ENCODE measurements around the gene AKAP8L. TPM values are rescaled to one million over a fixed set of nuclear protein-coding genes. Genes with fewer than 3 reads are reported as not detected.
A peak's percentile ranks its signal among the peaks of the same experiment; 100 is the strongest.

Gene AKAP8L
- total and polyA plus RNA-seq, 2 donors (not counting 1 experiment from before 2014, with no cell fraction given) = 18.0 to 87.0 TPM

DNA sequence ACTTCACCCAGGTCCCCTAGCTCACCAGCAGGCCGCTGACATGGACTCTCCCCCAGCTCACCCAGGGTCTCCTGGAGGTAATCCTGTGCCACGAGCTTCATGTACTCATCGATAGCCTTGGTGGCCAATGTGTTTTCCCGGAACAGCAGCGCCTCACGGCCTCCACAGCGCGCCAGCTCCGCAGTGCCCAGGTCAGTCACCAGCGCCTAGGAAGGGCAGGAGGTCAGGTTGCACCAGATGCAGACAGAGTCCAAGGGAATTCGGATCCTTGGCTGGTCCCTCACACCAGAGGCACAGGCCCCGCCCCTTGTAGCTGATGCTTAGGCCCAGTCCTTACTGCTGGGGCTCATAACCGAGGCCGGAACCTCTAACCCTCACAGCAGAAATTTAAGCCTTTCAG is 37.7 kb upstream of the AKAP8L start:
- no peaks in the 10 kb centered on the region for H4K20me1 ChIP-seq (ENCODE audit: control insufficient read depth, extremely low read depth, insufficient read depth, low read length)
- no peaks in the 10 kb centered on the region for H3K9me3 ChIP-seq (ENCODE audit: control insufficient read depth, insufficient read depth, low read depth, low read length)
- no peak overlapping the region for H2AFZ ChIP-seq (ENCODE audit: low read length)
- peaks cover 7% of the 10 kb centered on the region for H3K4me1 ChIP-seq (ENCODE audit: control insufficient read depth, extremely low read depth, insufficient read depth, low read length)
- H3K27me3 ChIP-seq (ENCODE audit: control insufficient read depth, insufficient read depth, low read length) = peaks cover 32% of the 10 kb centered on the region
- no peak for TF ChIP-seq CTCF (conservative IDR thresholded peaks at IDR 0.05 in 1 of 2, IDR thresholded peaks at IDR 0.05 in 1 of 2; ENCODE audit: low read depth in 1 of 2, low read length in 2 of 2)
- TF ChIP-seq EZH2 (IDR thresholded peaks at IDR 0.05; ENCODE audit: low read length, missing control alignments) = no peak
- no peak overlapping the region for H3K4me2 ChIP-seq (ENCODE audit: extremely low read depth, insufficient read depth, low read length)
- H3K36me3 ChIP-seq (ENCODE audit: control insufficient read depth, insufficient read depth, low read length) = no peaks in the 10 kb centered on the region
- no peaks in the 10 kb centered on the region for H3K79me2 ChIP-seq (ENCODE audit: control insufficient read depth, insufficient read depth, low read length)
- no peak for DNase-seq (ENCODE audit: low read depth in 2 of 2)
- no peak overlapping the region for H3K4me3 ChIP-seq (replicated peaks in 1 of 4; ENCODE audit: control extremely low read depth in 1 of 4, insufficient read depth in 1 of 4, low read depth in 3 of 4, low read length in 4 of 4)
- no peak overlapping the region for H3K27ac ChIP-seq (ENCODE audit: insufficient read depth, low read length)
- no peak overlapping the region for H3K9ac ChIP-seq (ENCODE audit: insufficient read depth, low read length)

DNA sequence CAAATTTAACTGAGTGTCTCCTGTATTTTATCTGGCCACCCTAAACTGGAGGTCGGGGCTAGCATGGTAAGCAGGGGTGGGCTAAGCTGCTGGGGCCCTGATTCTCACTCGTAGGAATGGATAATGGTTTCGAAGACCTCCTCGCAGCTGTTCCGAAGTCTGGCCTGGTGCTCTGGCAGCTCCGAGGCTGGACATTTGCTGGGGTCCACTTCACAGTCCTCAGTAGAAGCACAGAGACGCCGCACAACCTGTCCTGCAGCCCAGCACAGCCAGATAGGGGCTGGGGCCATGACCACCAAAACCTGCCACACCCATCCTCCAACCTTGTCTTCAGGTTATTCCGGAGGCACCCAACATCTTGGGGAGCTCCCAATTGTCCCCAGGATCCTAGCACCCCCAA is 37.2 kb upstream of the AKAP8L start:
- H3K27ac ChIP-seq (ENCODE audit: insufficient read depth, low read length) = no peak overlapping the region
- H4K20me1 ChIP-seq (ENCODE audit: control insufficient read depth, extremely low read depth, insufficient read depth, low read length) = no peaks in the 10 kb centered on the region
- H3K4me3 ChIP-seq (replicated peaks in 1 of 4; ENCODE audit: control extremely low read depth in 1 of 4, insufficient read depth in 1 of 4, low read depth in 3 of 4, low read length in 4 of 4) = no peak overlapping the region
- no peak overlapping the region for H2AFZ ChIP-seq (ENCODE audit: low read length)
- H3K9me3 ChIP-seq (ENCODE audit: control insufficient read depth, insufficient read depth, low read depth, low read length) = no peaks in the 10 kb centered on the region
- DNase-seq (ENCODE audit: low read depth in 2 of 2) = no peak
- H3K27me3 ChIP-seq (ENCODE audit: control insufficient read depth, insufficient read depth, low read length) = peaks cover 32% of the 10 kb centered on the region
- TF ChIP-seq EZH2 (IDR thresholded peaks at IDR 0.05; ENCODE audit: low read length, missing control alignments) (no peak), CTCF (conservative IDR thresholded peaks at IDR 0.05 in 1 of 2, IDR thresholded peaks at IDR 0.05 in 1 of 2; ENCODE audit: low read depth in 1 of 2, low read length in 2 of 2) (no peak)
- H3K9ac ChIP-seq (ENCODE audit: insufficient read depth, low read length) = no peak overlapping the region
- peaks cover 7% of the 10 kb centered on the region for H3K4me1 ChIP-seq (ENCODE audit: control insufficient read depth, extremely low read depth, insufficient read depth, low read length)
- no peaks in the 10 kb centered on the region for H3K79me2 ChIP-seq (ENCODE audit: control insufficient read depth, insufficient read depth, low read length)
- no peaks in the 10 kb centered on the region for H3K36me3 ChIP-seq (ENCODE audit: control insufficient read depth, insufficient read depth, low read length)
- H3K4me2 ChIP-seq (ENCODE audit: extremely low read depth, insufficient read depth, low read length) = no peak overlapping the region

GRCh38 chr19:15453906-15454860 is 35.4 kb upstream of the AKAP8L start:
- TF ChIP-seq EZH2 (IDR thresholded peaks at IDR 0.05; ENCODE audit: low read length, missing control alignments) (no peak), CTCF (conservative IDR thresholded peaks at IDR 0.05 in 1 of 2, IDR thresholded peaks at IDR 0.05 in 1 of 2; ENCODE audit: low read depth in 1 of 2, low read length in 2 of 2) (peak in 1 of 2 donors; percentile 31)
- Histone ChIP-seq H3K27ac (ENCODE audit: insufficient read depth, low read length) (no peak overlapping the region), H3K9ac (ENCODE audit: insufficient read depth, low read length) (no peak overlapping the region), H3K27me3 (ENCODE audit: control insufficient read depth, insufficient read depth, low read length) (peaks cover 27% of the 10 kb centered on the region), H3K4me3 (replicated peaks in 1 of 4; ENCODE audit: control extremely low read depth in 1 of 4, insufficient read depth in 1 of 4, low read depth in 3 of 4, low read length in 4 of 4) (no peak overlapping the region), H3K79me2 (ENCODE audit: control insufficient read depth, insufficient read depth, low read length) (no peaks in the 10 kb centered on the region), H3K9me3 (ENCODE audit: control insufficient read depth, insufficient read depth, low read depth, low read length) (no peaks in the 10 kb centered on the region), H4K20me1 (ENCODE audit: control insufficient read depth, extremely low read depth, insufficient read depth, low read length) (no peaks in the 10 kb centered on the region), H3K4me1 (ENCODE audit: control insufficient read depth, extremely low read depth, insufficient read depth, low read length) (peaks cover 7% of the 10 kb centered on the region), H3K36me3 (ENCODE audit: control insufficient read depth, insufficient read depth, low read length) (no peaks in the 10 kb centered on the region), H3K4me2 (ENCODE audit: extremely low read depth, insufficient read depth, low read length) (no peak overlapping the region), H2AFZ (ENCODE audit: low read length) (no peak overlapping the region)
- DNase-seq (ENCODE audit: low read depth in 2 of 2) = no peak

Data from fibroblast of lung (primary cell).